T-helper 2 cell (primary cell): ENCODE results near the gene ANO2.

Source experiments
- DNase-seq, 5 experiments: peaks; one replicate each; pipeline versions ENCODE4 v3.0.0 to v3.0.0-alpha.2; 2012 to 2022

Gene ANO2

DNA sequence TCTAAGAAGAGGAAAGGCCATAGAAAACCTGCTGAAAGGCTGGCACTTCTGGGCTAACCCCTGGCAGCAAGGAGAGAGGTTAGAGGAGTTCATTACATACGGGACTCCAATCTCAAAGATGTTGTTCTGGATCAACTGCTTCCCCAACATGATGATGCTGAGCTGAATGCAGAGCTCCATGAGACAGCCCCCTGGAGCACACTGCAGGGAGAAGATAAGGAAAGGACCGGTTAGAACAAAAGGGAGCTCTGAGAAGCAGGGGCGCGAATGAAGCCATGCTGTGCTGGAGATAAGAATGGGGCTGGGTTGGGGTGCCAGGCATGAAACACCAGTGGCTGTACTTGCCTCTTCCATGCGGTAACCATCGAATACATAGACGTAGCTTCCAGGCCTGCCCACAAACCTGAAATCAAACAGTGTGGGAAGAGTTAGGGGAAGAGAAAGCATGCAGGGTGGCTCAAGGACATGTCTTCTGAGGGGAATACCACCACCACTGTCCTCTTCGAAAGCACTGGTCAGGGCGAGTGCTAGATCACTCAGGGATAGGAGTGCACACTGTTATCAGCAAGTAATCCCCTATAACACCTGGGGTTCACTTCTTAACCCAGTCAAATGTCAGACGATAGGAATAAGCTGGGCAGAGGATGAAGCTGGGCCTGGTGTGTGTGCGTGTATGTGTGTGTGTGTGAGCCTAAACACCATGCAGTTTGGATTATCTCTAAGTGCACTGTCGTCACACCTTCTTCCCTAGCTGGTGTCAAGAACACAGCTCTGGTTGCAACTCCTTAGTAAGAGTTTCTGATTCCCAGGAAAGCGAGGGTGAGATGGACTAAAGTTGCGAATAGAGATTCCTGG lies 332.3 kb downstream of the ANO2 start:
- no peak for DNase-seq

DNA sequence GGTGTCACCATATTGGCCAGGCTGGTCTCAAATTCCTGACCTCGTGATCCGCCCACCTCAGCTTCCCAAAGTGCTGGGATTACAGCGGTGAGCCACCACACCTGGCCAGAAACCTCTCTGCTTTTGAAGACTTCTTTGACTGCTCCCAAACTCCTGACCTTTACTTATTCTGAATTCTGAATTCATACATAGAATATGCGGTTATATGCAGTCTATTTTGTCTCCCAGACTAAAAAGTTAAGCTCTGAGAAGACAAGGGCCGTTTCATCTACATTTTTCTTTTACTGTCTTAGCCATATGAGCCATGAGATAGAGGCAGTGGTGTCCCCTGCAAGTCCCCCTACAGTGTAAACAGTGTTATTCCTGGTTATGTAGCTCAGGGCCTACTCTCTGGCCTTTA lies 333.9 kb downstream of the ANO2 start:
- no peak for DNase-seq

DNA sequence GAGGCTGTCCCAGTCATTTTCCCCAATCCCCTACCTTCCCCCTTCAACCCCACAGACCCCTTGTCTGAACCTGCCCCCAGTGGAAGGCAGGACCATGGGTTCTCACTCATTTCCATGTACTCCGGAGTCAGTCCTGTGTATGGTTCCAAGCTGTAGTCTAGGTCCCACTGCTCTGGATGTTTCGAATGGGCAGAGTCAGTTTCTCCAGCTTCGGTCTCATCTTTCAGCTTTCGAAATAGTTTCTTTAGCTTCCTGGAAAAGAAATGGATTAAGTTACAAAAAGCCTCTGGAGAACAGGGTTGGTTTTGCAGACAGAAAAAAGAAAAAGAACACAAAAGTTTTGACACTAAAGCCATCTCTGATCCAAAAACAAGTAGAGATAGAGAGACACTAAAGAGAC lies 345.7 kb downstream of the ANO2 start:
- no peak for DNase-seq

DNA sequence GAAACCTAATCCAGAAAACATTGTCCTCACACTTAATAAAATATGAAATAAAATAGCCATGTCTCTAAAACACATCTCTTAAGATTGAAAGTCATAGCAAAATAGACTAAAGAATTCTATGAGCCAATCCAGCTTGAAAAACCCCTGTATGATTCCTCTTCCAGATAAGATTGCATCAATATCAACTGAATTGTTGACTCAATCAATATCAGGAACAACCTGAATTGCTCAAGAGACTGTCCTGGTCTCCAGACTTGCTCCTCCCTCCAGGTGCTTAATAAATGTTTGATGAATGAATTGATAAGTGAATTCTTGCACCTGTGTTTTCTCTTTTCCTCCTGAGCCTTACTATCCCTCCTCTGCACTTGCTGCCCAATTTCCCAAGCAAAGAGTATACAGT lies 351.1 kb downstream of the ANO2 start:
- no peak for DNase-seq

DNA sequence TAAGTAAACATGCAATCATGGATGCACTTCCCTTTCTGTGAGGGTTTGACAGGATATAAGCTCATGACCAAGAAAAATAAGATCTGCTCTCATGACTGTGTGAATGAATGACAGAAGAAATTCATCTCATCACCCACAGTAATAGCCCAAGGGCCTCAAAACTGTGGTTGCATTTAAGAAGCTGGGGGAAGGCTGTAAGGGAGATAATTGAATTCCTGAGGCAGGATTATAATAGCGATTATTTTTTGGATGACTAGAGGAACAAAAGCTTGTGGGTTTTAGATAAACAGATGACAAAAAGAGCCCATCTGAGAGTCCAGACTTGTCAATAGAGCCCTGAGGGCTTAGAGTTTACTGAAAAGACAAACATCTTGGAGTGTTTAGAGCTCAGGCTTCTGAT lies 352.0 kb downstream of the ANO2 start:
- DNase-seq: no peak

DNA sequence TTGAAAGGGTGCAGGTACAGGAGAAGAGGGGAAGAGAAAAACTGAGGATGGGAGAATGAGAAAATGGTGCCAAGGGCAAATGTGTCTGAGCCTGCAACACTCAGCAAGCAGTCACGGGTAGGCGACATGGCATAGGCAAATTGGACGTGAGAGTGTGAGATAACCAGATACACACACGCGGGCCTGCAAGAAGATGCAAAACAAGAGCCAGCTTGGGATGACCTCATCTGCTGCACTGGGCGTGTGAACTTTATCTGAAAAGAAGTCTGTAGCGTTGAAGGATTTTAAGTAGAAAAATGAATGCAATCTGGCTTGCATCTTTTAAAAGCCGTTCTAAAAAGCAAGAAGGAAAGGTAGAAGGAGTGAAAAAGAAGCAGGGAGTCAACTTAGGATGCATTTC lies 352.7 kb downstream of the ANO2 start:
- DNase-seq: no peak

DNA sequence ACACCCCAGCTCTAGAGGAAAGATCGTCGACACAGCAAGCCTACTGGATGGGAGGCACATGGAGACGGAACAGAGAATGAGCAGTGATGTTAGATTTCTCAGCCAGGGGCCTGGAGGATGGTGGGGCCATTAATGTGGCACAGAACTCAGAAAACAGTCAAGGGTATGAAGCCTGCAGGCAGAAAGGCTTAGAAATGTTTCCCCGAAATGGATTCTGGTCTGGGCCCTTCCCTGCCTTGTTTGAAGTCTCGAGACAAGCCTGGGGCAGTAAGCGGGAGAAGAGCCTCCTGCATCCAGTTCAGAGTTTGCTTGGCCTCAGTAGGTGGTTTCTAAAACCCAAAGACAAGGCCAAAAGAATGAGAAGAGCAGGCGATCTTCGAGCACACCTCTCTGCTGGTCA lies 354.7 kb downstream of the ANO2 start:
- DNase-seq: no peak

DNA sequence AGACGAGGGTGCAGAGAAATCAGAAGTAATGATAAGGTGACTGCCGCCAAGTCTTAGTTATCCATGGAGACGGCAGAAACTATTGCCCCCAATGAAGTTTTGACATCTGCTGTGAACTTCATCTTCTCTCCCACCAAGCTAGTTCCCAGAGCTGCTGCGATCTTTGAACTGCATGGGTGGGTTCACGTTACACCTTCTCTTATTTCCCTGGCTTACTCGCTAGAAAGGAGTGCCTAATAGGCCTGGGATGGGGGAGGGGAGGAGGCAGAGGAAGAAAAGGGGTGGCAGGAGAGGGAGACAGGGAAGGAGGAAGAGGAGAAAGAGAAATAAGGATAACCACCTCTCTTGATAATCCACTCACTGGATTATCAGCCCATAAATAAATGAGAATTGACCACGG lies 356.0 kb downstream of the ANO2 start:
- DNase-seq: no peak

DNA sequence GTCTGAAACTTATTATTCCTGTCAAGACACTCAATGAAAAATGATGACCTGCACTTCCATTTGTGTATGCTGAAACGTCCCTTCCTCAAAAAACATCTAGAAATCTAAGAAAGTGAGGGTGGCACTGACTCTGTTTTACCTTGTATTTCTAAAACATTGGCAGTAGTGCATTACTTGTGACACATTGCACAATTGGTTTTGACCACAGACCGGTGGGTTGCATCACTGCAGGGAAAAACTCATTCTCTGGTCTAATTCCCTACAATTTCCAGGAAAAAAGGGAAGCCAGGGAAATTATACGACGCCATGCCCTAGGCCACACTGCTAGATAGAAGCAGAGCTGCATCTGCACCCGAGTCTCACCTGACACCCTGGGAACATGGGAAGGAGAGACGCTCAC lies 356.5 kb downstream of the ANO2 start:
- no peak for DNase-seq

DNA sequence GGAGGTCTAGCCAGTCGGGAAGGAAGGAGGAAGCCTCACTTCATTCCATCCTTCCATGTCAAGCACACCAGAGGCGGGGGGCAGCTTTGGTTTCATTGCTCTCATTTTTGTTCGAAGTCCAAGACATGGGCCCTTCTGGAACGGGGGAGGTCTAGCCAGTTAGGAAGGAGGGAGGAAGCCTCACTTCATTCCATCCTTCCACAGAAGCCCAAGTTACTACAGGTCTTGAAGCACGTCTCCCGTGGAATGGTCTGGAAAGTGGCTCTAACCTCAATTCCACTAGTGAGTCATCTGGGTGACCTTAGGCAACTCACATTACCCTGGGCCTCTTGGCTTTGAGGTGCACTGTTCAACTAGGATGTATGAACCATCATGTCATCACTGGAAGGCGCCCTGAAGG lies 356.9 kb downstream of the ANO2 start:
- no peak for DNase-seq

DNA sequence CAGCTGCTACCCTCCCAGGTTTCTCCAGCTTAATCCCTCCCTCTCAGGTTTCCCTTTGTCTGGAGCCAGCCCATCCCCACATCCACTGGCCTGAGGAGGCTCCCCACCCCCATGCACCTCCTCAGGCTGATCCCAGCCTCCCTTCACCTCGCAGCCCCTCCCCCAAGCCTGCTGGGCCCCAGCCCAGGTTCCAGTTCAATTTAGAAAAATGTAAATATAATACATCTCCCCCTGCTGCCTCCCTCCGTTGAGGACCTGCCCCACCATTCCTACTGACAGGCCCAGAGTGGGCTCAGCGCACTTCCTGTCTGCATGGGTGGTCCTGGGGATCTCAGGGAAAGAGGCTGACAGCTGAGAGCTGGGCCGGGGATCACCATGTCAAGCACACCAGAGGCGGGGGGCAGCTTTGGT lies 357.3 kb downstream of the ANO2 start:
- DNase-seq: no peak

DNA sequence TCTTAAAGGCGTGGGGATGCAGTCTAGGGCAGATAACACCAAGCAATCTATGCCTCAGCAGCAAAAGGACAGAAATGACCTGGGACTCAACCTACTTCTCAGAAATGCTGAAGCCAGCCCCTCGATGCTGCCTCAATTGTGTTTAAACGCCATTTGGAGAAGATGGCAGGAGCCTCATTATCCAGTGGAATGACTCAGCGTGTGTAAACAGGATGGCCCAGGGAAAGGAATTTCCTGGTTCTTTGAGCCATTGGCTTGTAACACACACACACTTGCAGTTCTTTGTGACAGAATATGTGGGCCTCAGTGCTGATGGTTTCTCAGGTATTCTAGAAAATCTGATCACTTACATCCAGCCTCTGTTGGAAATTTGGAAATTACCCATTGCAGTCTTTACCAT lies 358.9 kb downstream of the ANO2 start:
- DNase-seq: no peak

DNA sequence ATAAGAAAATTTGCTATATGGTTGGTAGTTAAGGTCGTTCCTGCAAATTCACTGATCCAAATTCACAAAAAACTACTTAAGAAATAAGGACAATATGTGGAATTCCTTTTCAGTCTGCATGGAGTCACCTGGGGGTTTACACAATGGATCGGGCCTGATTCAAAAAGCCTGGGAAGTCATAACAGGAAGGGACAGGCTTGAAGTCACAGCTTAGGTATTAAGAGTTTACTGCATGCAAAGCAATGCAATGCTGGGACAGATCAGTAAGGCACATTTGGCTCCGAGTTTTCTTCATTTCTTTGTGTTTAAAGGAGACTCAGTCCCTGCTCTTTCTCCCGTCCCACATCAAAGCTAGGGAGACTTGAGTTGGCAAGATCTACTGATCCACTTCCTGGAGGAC lies 359.9 kb downstream of the ANO2 start:
- DNase-seq: no peak

DNA sequence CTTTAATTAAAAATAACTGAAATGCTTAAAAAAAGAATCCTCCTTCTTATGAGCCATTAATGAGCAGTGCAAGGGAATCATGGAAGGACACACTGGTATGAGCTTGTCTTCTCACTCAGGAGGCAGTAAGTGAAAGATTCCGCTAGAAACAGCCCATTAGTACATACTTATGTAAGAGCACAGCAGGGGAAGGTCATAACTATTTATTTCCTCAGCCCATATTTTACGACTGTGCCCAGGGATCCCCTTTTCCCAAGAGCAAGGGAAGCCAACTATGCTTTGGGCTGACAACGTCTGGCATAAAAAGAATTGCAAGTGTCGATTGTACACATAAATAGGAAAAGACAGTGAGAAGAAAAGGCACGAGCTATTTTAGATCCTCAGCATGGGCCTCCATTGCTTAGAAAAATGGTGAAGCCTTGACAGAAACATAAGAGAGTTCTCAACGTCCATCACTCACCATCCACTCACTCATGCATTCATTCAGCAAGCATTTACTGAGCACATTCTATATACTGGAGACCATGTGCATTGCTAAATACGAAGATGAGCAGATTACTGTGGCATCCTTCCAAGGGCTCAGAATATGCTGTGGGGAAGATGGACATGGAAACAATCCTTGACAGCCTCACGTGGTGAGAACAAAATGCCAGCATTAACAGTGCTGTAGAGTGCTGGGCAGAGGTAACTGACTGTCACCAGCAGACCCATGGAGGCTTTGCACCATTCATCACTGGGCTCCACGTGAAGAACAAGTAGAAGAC lies 360.5 kb downstream of the ANO2 start:
- no peak for DNase-seq

DNA sequence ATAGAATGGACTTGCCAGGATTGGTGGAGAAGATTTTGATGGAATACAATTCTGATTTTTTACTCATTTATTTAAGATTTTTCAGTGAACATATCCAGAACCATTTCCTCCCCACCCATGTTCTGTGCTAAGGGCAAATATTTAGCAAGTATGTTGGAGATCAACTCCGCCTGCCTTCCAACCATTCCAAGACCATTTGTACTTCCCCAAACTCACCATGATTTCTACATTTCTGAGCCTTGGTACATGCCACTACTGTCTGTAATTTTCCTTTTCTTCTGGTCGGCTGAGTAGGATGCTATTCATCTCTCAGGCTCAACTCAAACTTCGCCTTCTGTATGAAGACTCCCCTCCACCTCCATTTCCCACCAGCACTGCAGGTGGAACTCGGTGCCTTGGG lies 362.5 kb downstream of the ANO2 start:
- DNase-seq: no peak

DNA sequence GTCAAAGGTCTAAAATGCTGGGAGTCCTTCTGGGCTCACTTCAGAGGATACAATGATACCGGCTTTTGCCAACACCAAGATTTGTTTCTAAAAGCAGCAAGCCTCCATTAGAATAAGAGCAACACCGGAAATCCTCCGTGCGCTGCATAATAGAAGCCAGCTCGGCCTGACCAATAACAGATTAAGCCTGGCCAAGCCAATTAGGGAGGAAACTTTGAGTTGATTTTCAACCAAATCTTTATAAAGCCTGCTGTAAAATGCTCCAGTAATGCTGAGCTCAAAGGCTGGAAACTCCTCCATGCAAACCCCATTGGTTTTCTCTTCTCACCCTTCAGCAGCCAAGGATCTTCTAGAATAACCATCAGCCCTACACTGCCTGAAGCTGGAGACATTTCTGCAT lies 363.0 kb downstream of the ANO2 start:
- no peak for DNase-seq

DNA sequence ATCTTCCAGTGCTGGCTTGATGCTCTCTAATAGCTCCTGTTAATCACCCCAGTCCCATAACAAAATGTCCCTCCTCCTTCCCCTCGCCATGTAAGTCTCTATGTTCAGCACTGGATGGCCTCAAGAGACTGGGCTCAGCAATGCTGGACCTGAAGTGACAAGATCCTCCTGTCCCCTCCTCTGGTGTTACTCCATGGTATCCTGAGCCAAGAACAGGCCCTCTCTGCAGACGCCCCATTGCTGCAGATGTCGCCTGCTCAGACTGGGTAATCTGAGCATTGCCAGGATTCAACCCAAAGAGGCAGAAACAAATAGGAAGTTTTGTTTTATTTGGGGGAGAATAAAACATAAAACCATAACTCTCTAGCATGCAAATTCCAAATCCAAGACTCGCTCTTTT lies 363.4 kb downstream of the ANO2 start:
- no peak for DNase-seq

DNA sequence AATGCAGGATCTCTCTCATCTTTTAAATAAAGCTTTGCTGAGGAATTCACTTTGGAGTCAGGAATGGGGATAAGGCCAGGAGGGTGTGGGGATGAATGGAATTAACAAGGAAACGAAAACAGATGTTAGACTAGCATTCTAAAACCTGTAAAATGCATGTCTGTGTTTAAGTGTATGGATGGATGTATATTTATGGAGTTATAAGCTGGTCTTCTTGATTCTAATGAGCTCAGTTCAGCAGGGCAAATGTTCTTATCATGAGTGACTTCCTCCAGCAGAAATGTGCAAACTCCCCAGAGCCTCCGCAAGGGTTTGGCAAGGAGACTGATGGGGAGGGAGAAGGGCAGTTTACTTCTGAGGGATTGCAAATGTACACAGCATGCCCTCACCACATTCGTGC lies 364.0 kb downstream of the ANO2 start:
- DNase-seq: no peak

DNA sequence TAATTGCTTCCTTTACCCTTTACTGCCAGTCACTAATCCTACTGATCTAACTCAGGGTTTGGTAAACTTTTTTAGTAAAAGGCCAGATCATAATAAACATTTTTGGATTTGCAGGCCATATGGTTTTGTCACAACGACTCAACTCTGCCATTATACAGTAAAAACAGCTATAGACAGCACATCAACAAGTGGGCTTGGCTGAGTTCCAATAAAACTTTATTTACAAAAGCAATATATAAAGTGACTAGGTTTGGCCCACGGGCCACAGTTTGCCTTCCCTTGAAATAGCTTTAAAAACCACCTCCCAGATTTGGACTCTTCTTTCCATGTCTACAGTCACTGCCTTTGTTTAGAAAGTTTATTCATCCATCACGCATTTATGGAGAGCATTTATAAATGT lies 366.3 kb downstream of the ANO2 start:
- DNase-seq: no peak

DNA sequence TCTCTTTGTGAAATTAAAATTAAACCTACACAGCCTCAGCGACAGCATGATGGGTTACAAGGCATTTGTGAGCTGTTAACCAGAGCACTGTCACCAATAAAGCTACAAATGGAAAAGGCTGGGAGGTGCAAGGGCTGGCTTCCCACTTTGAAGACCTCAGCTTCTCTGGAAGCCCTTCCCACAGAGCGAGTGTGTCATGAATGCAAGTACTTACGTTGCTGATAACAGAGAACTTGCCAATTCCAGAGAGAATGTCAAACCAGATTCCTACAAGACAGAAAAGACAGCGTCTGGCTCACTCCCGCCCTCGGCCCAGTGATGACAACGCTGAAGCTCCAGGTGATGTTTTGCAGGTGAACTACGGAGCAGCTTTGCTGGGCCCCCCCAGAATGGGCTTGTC lies 367.3 kb downstream of the ANO2 start:
- DNase-seq: no peak

DNA sequence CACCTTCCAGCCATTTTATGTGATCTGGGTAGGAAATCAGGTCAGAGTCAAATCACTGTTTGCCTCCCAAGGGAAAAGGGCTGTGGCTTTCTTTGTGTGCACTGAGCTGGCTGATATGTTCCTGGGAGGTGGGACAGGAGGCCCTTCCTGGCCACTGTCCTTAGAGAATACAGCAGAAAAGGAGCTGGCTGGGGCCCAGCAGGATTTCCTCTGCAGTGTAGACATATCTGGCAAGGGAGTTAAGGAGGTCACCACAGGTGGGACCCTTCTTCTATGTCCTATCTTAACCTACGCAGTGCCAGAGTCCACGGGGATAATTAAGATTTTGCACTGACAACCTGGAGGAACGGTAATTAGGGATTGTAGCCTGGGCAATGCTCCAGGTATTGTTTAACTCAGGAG lies 367.8 kb downstream of the ANO2 start:
- DNase-seq: no peak

DNA sequence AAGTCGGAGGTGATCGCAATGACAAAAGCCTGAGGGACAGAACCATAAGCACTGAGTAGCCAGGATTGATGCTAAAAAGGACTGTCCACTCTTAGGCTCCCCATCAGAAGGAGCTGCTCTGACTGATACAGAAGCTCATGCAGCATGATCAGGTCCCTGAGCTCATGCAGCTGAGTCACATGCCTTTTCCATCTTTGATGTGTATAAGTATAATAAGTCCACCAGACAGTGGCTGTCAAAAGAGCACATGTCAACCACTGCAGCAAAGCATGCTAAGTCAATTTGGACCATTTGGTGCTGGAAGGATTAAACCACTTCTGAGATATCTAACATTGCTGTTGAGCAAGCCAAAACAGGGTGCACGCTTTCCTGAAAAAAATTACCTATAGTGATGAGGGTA lies 369.1 kb downstream of the ANO2 start:
- DNase-seq: no peak

DNA sequence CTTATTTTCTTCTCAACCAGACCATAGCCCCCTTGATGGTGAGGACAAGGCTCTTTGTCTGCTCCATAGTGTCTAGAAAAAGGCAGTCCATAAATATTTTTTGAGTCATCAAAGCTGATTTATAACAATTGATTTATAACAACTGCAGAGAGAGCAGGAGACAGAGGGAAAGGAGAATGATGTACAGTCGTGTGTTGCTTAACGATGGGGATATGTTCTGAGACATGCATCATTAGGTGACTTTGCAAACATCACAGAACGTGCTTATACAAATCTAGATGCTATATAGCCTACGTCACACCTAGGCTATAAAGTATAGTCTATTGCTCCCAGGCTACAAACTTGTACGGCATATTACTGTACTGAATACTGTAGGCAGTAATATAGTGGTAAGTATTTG lies 369.8 kb downstream of the ANO2 start:
- no peak for DNase-seq

DNA sequence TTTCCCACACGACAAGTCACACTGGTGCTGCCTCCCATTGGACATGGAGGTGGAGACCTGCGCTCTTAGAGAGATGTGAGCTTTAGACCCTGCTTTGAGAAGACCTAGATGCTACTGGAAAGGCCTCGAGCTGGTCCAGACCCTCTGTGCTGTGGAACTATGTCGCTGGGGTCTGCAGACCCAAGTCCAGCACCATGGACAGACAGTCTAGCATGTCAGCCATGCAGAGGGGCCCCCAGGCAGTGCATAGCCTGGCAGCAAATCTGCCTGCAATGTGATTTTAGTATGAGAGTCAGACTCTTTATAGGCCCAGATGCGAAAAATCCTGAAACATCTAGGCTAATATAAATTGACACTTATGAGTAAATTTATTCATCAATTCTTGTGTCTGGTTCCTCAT lies 371.7 kb downstream of the ANO2 start:
- no peak for DNase-seq

DNA sequence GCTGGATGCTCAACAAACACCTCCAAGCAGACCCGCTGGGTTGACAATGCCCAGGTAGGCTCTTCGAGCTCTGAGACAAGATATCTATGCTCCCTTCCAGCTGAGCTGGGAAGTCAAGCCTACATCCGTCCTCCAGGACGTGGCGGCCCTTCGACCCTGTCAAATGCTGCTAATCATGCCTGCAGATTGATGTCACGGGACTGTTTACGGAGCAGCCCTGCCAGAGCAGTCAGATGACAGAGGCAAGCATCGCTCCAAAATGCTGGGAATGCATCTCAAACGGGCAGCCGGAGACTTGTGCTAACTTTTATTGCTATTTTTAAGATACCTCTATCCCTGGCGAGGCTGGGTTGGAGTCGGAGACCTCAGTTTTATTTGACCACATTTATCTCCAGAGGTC lies 373.9 kb downstream of the ANO2 start:
- DNase-seq: no peak
